C4-2B (cell line): ENCODE measurements around the gene HES7.

Experiments used
- CTCF ChIP-seq: fragments of 450-650 bp; conservative IDR thresholded peaks from 2 replicates; pipeline ENCODE4 v1.5.1; 2017; ENCODE audit warnings: mild to moderate bottlenecking
- ZFX ChIP-seq: fragments of 450-650 bp; IDR thresholded peaks from 2 replicates; pipeline ENCODE4 v1.6.1; 2017

DNA sequence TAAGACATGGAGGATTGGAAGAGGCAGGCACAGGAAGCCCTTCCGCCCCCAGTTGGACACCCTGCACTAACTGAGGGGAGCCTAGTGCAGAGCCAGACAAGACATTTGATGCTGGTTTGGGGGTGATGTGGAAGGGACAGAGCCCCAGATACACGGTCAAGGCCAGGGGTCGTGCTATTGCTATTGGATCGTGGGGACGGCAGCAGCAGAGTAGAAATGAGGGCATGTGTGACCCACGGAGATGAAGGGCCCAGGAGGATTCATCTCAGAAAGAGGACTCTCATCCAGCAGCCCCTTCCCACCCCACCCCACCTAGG, 40.9 kb upstream of the HES7 start:
- no peak for TF ChIP-seq CTCF
- TF ChIP-seq ZFX, result no peak
